ENCODE measurements around the gene MYL3.

DNA sequence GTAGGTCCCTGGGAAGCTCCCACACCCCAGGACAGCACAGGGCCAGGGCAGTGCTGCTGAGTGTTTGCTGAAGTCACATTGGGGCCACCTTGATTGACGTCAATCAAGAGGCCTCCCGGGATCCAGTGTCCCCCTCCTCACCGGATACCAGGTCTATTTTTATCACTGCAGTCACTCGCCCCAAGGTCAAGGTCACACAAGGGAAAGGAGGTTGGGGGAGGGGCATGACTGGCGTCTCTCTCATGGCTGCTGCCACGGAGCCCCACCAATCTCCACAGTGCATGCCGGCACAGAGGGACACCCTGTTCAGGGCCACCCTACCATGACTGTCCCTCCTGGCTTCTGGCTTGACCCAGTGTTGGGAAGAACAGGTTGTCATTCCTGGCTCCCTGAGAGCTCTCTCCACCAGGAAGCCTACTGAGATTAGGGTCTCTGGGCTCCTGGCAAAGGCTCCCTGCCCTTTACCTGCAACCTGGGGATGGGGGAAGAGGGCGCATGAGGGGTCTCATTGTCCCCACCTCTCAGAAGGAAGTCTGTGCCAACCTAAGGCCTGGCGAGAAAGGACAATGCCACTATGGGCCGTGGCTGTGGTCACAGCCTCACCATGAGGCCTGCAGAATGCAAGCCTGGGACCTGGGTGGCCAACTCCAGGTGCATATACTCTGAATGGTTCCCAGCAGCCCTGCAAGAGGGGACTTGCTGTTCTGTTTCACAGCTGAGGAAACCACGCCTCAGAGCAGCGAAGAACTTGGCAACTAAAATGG is 1.5 kb downstream of the MYL3 start:
- TF ChIP-seq, protein P1, sequence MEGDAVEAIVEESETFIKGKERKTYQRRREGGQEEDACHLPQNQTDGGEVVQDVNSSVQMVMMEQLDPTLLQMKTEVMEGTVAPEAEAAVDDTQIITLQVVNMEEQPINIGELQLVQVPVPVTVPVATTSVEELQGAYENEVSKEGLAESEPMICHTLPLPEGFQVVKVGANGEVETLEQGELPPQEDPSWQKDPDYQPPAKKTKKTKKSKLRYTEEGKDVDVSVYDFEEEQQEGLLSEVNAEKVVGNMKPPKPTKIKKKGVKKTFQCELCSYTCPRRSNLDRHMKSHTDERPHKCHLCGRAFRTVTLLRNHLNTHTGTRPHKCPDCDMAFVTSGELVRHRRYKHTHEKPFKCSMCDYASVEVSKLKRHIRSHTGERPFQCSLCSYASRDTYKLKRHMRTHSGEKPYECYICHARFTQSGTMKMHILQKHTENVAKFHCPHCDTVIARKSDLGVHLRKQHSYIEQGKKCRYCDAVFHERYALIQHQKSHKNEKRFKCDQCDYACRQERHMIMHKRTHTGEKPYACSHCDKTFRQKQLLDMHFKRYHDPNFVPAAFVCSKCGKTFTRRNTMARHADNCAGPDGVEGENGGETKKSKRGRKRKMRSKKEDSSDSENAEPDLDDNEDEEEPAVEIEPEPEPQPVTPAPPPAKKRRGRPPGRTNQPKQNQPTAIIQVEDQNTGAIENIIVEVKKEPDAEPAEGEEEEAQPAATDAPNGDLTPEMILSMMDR (conservative IDR thresholded peaks at IDR 0.05; ENCODE audit: low read depth, low read length), result no peak
- no peak for TF ChIP-seq EZH2 (IDR thresholded peaks at IDR 0.05; ENCODE audit: low read length, unreplicated experiment)
- TF ChIP-seq EZH2phosphoT487 (IDR thresholded peaks at IDR 0.05; ENCODE audit: borderline replicate concordance, low read length), result no peak
